ENCODE data around the gene FSTL4.

Gene FSTL4

DNA sequence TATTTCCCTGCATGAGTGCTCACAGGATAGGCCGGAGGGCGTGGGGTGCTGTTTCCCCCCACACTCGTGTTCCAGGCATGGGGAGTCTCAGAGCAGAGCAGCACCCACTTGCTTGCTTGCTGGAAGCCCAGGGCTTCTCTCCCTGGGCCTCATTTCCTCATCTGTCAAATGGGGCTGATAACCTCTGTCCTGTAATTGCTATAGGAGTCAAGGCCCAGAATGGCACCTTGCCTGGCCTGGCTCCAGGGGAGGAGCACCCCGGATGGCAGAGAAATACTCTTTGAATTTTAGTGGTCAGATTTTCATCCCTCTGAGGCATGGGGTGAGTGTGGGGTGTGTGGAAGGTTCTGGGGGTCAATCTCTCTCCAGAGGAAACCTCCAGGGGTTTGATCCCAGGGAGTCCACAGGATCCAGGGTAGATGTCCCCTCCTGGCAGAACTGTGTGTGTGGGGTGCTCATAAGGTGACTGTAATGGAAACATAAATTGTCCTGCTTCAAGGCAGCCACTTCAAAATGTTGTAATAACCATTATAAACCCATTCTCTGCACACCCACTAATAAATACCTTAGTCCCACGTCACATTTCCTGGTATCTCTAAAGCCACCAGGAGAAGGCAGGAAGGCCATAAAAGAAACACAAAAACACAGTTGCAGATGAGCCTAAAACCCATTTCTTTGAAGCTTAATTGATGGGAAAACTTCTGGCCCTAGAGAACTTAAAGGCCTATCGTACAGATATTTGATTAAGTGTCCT is 272.2 kb downstream of the FSTL4 start:
- no peak overlapping the region for H3K27ac ChIP-seq
- no peak for TF ChIP-seq ZFX (IDR thresholded peaks at IDR 0.05; ENCODE audit: borderline replicate concordance)
- TF ChIP-seq, protein P1, sequence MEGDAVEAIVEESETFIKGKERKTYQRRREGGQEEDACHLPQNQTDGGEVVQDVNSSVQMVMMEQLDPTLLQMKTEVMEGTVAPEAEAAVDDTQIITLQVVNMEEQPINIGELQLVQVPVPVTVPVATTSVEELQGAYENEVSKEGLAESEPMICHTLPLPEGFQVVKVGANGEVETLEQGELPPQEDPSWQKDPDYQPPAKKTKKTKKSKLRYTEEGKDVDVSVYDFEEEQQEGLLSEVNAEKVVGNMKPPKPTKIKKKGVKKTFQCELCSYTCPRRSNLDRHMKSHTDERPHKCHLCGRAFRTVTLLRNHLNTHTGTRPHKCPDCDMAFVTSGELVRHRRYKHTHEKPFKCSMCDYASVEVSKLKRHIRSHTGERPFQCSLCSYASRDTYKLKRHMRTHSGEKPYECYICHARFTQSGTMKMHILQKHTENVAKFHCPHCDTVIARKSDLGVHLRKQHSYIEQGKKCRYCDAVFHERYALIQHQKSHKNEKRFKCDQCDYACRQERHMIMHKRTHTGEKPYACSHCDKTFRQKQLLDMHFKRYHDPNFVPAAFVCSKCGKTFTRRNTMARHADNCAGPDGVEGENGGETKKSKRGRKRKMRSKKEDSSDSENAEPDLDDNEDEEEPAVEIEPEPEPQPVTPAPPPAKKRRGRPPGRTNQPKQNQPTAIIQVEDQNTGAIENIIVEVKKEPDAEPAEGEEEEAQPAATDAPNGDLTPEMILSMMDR (IDR thresholded peaks at IDR 0.05), result no peak

DNA sequence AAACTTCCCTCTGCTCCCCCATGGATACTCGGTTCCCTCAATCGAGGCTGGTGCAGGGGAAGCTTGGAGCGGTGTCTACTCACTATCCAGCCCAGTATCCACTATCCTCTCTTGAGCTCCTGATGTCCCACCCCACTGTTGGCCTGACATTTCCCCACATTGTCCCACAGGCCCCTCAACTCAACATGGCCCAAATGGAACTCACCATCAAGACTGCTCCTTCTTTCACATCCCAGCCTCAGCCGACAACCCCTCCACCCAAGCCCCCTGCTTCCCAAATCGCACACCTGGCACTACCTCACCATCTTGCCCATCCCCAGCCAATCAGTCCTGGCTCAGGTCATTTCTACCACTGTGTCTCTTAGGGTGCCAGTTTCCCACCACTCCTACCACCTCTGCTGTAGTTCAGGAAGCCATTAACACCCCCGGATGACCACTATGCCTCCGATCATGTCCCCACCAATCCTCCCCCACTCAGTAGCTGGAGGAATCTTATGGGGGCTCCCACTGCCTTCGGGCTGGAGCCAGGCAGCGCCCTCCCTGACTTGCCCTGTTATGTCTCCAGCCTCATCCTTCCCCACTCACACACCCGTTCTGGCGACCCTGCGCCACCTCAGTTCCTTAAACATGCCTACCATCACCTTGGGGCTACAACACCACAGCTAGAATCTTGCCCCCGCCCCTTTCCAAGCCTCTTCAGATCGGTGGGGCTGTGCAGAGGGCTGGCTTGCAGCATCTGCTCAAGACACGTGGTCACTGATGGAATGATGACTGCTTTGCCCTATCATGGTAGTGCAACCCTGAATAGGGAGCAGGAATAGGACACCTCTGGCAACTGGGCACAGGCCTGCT is 273.6 kb downstream of the FSTL4 start:
- H3K27ac ChIP-seq, result no peak overlapping the region
- TF ChIP-seq ZFX (IDR thresholded peaks at IDR 0.05; ENCODE audit: borderline replicate concordance), result no peak
- TF ChIP-seq, protein P1 (IDR thresholded peaks at IDR 0.05), result no peak

- H3K27ac ChIP-seq, result no peak overlapping the region
- no peak for TF ChIP-seq ZFX (IDR thresholded peaks at IDR 0.05; ENCODE audit: borderline replicate concordance)
- TF ChIP-seq, protein P1 (IDR thresholded peaks at IDR 0.05), result no peak
These were observed 274.4 kb downstream of the FSTL4 start for GRCh38 chr5:133337795-133338445.

DNA sequence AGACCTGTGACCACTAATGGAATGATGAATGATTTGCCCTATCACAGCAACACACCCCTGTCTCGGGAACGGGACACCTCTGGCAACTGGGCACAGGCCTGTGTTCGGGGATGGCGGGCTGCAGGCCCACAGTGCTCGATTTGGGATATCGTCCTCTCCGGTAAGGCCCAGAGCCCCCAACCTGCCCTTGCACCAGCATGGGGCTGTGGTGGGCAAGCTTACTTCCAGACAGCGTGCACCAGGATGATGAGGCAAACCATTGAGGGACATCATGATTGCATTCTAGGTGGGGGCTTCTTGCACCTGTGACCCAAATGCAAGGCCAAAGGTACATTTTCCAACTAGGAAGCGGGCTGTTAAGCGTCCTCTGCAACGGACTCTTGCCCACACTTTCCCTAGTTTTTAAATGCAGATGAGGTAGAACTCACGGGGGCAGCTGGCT is 275.4 kb downstream of the FSTL4 start:
- no peak overlapping the region for H3K27ac ChIP-seq
- TF ChIP-seq, protein P1 (IDR thresholded peaks at IDR 0.05), result no peak
- no peak for TF ChIP-seq ZFX (IDR thresholded peaks at IDR 0.05; ENCODE audit: borderline replicate concordance)

GRCh38 chr5:133336121-133336968 is 276.0 kb downstream of the FSTL4 start:
- TF ChIP-seq, protein P1 (IDR thresholded peaks at IDR 0.05), result no peak
- no peak for TF ChIP-seq ZFX (IDR thresholded peaks at IDR 0.05; ENCODE audit: borderline replicate concordance)

DNA sequence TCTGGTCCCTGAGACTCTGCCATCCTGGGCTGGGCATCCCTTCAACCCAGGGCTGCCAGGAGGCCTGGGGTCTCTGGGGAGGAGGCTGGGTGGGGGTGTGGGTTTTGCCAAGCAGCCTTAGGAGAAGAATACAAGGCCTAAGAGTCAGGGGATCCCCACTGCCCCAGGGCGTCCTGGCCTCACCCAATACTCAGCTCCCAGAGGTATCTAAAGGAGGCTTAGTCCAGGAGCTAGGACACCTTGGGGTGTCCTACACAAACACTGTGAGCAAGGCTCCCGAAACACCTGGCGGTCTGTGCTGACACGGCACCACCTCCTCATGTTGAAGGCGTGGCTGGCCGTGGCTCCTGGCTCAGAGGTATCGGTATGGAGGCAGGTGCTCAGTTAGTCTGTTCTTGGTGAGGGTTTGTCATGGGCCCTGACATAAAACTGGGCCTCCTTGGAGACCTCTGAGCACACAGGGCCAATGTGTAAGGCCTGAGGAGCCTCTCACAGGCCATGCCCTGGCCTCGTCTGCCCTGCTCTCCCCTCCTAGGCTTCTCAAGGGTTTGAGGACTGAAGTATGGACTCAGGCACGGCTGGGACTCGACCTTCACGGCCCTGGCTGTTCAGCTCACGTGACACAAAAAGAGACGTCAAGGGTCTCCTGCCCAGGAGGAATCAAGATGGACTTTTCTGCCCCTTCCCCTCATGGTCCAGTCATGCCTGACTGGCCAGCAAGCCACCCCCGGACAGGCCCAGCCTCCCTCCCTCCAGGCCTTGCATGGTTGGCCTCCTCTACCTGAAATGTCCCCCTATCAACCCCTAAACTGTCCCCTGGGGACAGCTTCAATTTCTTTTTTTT is 277.3 kb downstream of the FSTL4 start:
- H3K27ac ChIP-seq, result no peak overlapping the region
- TF ChIP-seq, protein P1 (IDR thresholded peaks at IDR 0.05), result no peak
- no peak for TF ChIP-seq ZFX (IDR thresholded peaks at IDR 0.05; ENCODE audit: borderline replicate concordance)

More at GRCh38 chr5:133336121-133336968, 276.0 kb downstream of the FSTL4 start:
- no peak overlapping the region for H3K27ac ChIP-seq
